ENCODE data around the gene NPR1.
A peak's percentile ranks its signal among the peaks of the same experiment; 100 is the strongest.
"Not testable (repeated sequence)": the region's sequence is repeated elsewhere in the genome, so short reads cannot be mapped to it uniquely, and the experiment has no call there.

NPR1 gene

GRCh38 chr1:153651771-153652170 lies 26.7 kb upstream of the NPR1 start:
- Histone ChIP-seq H3K4me1 (ENCODE audit: control insufficient read depth, insufficient read depth, low read length) (no peaks in the 10 kb centered on the region; the same call in 1 of the 2 replicates), H3K27ac (ENCODE audit: low read depth, low read length) (no peak overlapping the region), H3K27me3 (ENCODE audit: control insufficient read depth, insufficient read depth, low read length) (no peaks in the 10 kb centered on the region), H3K4me3 (ENCODE audit: low read depth, low read length) (no peak overlapping the region), H3K9me3 (ENCODE audit: control insufficient read depth, insufficient read depth, low read depth, low read length) (no peaks in the 10 kb centered on the region), H3K36me3 (ENCODE audit: control insufficient read depth, insufficient read depth, low read length) (no peaks in the 10 kb centered on the region), H3K9ac (ENCODE audit: low read length) (no peak overlapping the region)

- Histone ChIP-seq H3K4me1 (ENCODE audit: control insufficient read depth, insufficient read depth, low read length) (no peaks in the 10 kb centered on the region; the same call in 1 of the 2 replicates), H3K27ac (ENCODE audit: low read depth, low read length) (no peak overlapping the region), H3K9me3 (ENCODE audit: control insufficient read depth, insufficient read depth, low read depth, low read length) (no peaks in the 10 kb centered on the region), H3K27me3 (ENCODE audit: control insufficient read depth, insufficient read depth, low read length) (no peaks in the 10 kb centered on the region), H3K4me3 (ENCODE audit: low read depth, low read length) (no peak overlapping the region), H3K9ac (ENCODE audit: low read length) (no peak overlapping the region), H3K36me3 (ENCODE audit: control insufficient read depth, insufficient read depth, low read length) (no peaks in the 10 kb centered on the region)
These were observed 25.5 kb upstream of the NPR1 start for GRCh38 chr1:153652805-153653500.

GRCh38 chr1:153655333-153655732 lies 23.2 kb upstream of the NPR1 start:
- Histone ChIP-seq H3K36me3 (ENCODE audit: control insufficient read depth, insufficient read depth, low read length) (0 out of 2 replicates have a peak, but pooled peaks cover 6% of the 10 kb centered on the region), H3K9ac (ENCODE audit: low read length) (no peak overlapping the region)

GRCh38 chr1:153658400-153659174 lies 19.9 kb upstream of the NPR1 start, which contains the start of gene SNAPIN:
Gene SNAPIN, plus strand, starts transcription at chr1:153658703. Its CDS starts 41 bp downstream, at chr1:153658744.
- H3K9ac ChIP-seq (ENCODE audit: low read length), result peak within 1 kb of the TSS; percentile 80
- no peaks in the 10 kb centered on the region for H3K27me3 ChIP-seq (ENCODE audit: control insufficient read depth, insufficient read depth, low read length)
- H3K4me1 ChIP-seq (ENCODE audit: control insufficient read depth, insufficient read depth, low read length), result peaks cover 5% of the 10 kb centered on the region; the same call in 1 of the 2 replicates
- H3K27ac ChIP-seq (ENCODE audit: low read depth, low read length), result peak within 1 kb of the TSS; percentile 75
- peak within 1 kb of the TSS; percentile 81 for H3K4me3 ChIP-seq (ENCODE audit: low read depth, low read length)
- no peaks in the 10 kb centered on the region for H3K9me3 ChIP-seq (ENCODE audit: control insufficient read depth, insufficient read depth, low read depth, low read length)
- H3K36me3 ChIP-seq (ENCODE audit: control insufficient read depth, insufficient read depth, low read length), result peaks cover 37% of the 10 kb centered on the region

More at GRCh38 chr1:153655333-153655732, 23.2 kb upstream of the NPR1 start:
- H3K27me3 ChIP-seq (ENCODE audit: control insufficient read depth, insufficient read depth, low read length), result no peaks in the 10 kb centered on the region
- H3K9me3 ChIP-seq (ENCODE audit: control insufficient read depth, insufficient read depth, low read depth, low read length), result no peaks in the 10 kb centered on the region
- H3K4me1 ChIP-seq (ENCODE audit: control insufficient read depth, insufficient read depth, low read length), result peaks cover 5% of the 10 kb centered on the region; the same call in 1 of the 2 replicates
- H3K4me3 ChIP-seq (ENCODE audit: low read depth, low read length), result no peak overlapping the region
- H3K27ac ChIP-seq (ENCODE audit: low read depth, low read length), result no peak overlapping the region

GRCh38 chr1:153659175-153659534 lies 19.3 kb upstream of the NPR1 start:
- peaks cover 5% of the 10 kb centered on the region; the same call in 1 of the 2 replicates for H3K4me1 ChIP-seq (ENCODE audit: control insufficient read depth, insufficient read depth, low read length)
- H3K36me3 ChIP-seq (ENCODE audit: control insufficient read depth, insufficient read depth, low read length), result peaks cover 42% of the 10 kb centered on the region
- peak overlapping the region; percentile 81 for H3K4me3 ChIP-seq (ENCODE audit: low read depth, low read length)
- no peaks in the 10 kb centered on the region for H3K27me3 ChIP-seq (ENCODE audit: control insufficient read depth, insufficient read depth, low read length)
- peak overlapping the region; percentile 80 for H3K9ac ChIP-seq (ENCODE audit: low read length)
- H3K27ac ChIP-seq (ENCODE audit: low read depth, low read length), result no peak overlapping the region
- no peaks in the 10 kb centered on the region for H3K9me3 ChIP-seq (ENCODE audit: control insufficient read depth, insufficient read depth, low read depth, low read length)

DNA sequence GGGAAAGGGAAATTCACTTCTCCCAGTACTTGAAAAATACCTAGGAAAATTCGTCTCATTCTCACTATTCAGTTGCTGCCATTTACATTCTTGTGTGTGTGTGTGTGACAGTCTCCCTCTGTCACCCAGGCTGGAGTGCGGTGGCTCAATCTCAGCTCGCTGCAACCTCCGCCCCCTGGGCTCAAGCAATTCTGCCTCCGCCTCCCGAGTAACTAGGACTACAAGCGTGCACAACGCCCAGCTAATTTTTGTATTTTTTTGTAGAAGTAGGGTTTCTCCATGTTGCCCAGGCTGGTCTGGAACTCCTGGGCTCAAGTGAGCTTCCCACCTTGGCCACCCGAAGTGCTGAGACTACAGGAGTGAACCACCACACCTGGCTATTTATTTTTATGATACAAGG lies 18.8 kb upstream of the NPR1 start:
- H3K9me3 ChIP-seq (ENCODE audit: control insufficient read depth, insufficient read depth, low read depth, low read length), result no peaks in the 10 kb centered on the region
- H3K27me3 ChIP-seq (ENCODE audit: control insufficient read depth, insufficient read depth, low read length), result no peaks in the 10 kb centered on the region
- peaks cover 5% of the 10 kb centered on the region; the same call in 1 of the 2 replicates for H3K4me1 ChIP-seq (ENCODE audit: control insufficient read depth, insufficient read depth, low read length)
- H3K36me3 ChIP-seq (ENCODE audit: control insufficient read depth, insufficient read depth, low read length), result peaks cover 47% of the 10 kb centered on the region
- no peak overlapping the region for H3K9ac ChIP-seq (ENCODE audit: low read length)
- peak overlapping the region; percentile 81 for H3K4me3 ChIP-seq (ENCODE audit: low read depth, low read length)
- no peak overlapping the region for H3K27ac ChIP-seq (ENCODE audit: low read depth, low read length)

- Histone ChIP-seq H3K9me3 (ENCODE audit: control insufficient read depth, insufficient read depth, low read depth, low read length) (no peaks in the 10 kb centered on the region), H3K4me1 (ENCODE audit: control insufficient read depth, insufficient read depth, low read length) (peaks cover 5% of the 10 kb centered on the region; the same call in 1 of the 2 replicates), H3K4me3 (ENCODE audit: low read depth, low read length) (no peak overlapping the region), H3K27ac (ENCODE audit: low read depth, low read length) (no peak overlapping the region), H3K36me3 (ENCODE audit: control insufficient read depth, insufficient read depth, low read length) (peaks cover 63% of the 10 kb centered on the region), H3K9ac (ENCODE audit: low read length) (no peak overlapping the region), H3K27me3 (ENCODE audit: control insufficient read depth, insufficient read depth, low read length) (no peaks in the 10 kb centered on the region)
These were observed 17.3 kb upstream of the NPR1 start for GRCh38 chr1:153661111-153661708.

DNA sequence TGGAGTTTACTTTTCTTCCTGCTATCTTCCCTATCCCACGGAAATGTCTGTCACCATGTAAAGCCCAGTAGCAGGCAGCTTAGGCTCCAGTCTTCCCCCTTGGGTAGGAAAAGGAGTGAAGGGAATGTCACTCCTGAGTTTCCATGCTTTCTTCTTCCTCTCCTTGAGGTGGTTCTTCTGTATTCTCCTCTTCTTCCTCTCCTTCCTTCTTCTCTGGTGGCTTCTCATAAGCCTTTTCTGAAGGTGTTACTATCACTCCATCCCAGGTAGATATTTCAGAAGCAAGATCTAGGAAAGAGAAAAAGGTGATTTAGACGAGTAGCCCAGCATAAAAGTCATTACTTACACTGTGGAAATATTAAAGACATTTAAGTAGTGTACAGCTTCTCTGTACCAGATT lies 16.2 kb upstream of the NPR1 start:
- H3K36me3 ChIP-seq (ENCODE audit: control insufficient read depth, insufficient read depth, low read length), result peaks cover 73% of the 10 kb centered on the region
- no peaks in the 10 kb centered on the region for H3K27me3 ChIP-seq (ENCODE audit: control insufficient read depth, insufficient read depth, low read length)
- H3K9ac ChIP-seq (ENCODE audit: low read length), result no peak overlapping the region
- H3K9me3 ChIP-seq (ENCODE audit: control insufficient read depth, insufficient read depth, low read depth, low read length), result no peaks in the 10 kb centered on the region
- H3K4me3 ChIP-seq (ENCODE audit: low read depth, low read length), result no peak overlapping the region
- peaks cover 5% of the 10 kb centered on the region; the same call in 1 of the 2 replicates for H3K4me1 ChIP-seq (ENCODE audit: control insufficient read depth, insufficient read depth, low read length)
- H3K27ac ChIP-seq (ENCODE audit: low read depth, low read length), result no peak overlapping the region

GRCh38 chr1:153663211-153663610 lies 15.3 kb upstream of the NPR1 start:
- no peak overlapping the region for H3K27ac ChIP-seq (ENCODE audit: low read depth, low read length)

DNA sequence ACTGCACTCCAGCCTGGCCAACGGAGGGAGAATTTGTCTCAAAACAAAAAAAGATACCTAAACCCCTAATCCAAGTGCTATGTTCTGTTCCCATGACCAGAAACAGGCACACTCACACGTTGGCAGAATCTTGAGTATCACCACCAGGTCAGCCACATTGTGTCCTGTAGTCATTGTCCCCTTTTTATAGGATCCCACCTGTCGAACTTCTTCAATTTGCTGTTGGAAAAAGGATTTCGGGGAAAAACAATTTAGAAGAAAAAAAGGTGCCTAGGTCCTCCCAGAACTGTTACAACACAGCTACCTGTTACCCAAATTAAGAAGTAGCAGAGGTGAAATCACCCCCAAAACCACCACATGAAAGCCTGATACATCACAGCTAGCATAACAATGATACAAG lies 11.0 kb upstream of the NPR1 start:
- H3K9ac ChIP-seq (ENCODE audit: low read length), result no peak overlapping the region
- no peak overlapping the region for H3K27ac ChIP-seq (ENCODE audit: low read depth, low read length)
- H3K4me3 ChIP-seq (ENCODE audit: low read depth, low read length), result no peak overlapping the region
- peaks cover 78% of the 10 kb centered on the region for H3K36me3 ChIP-seq (ENCODE audit: control insufficient read depth, insufficient read depth, low read length)
- H3K4me1 ChIP-seq (ENCODE audit: control insufficient read depth, insufficient read depth, low read length), result no peaks in the 10 kb centered on the region
- no peaks in the 10 kb centered on the region for H3K27me3 ChIP-seq (ENCODE audit: control insufficient read depth, insufficient read depth, low read length)
- no peaks in the 10 kb centered on the region for H3K9me3 ChIP-seq (ENCODE audit: control insufficient read depth, insufficient read depth, low read depth, low read length)

More at GRCh38 chr1:153663211-153663610, 15.3 kb upstream of the NPR1 start:
- H3K4me1 ChIP-seq (ENCODE audit: control insufficient read depth, insufficient read depth, low read length), result peaks cover 5% of the 10 kb centered on the region; the same call in 1 of the 2 replicates
- H3K9me3 ChIP-seq (ENCODE audit: control insufficient read depth, insufficient read depth, low read depth, low read length), result no peaks in the 10 kb centered on the region
- no peak overlapping the region for H3K9ac ChIP-seq (ENCODE audit: low read length)
- H3K27me3 ChIP-seq (ENCODE audit: control insufficient read depth, insufficient read depth, low read length), result no peaks in the 10 kb centered on the region
- H3K36me3 ChIP-seq (ENCODE audit: control insufficient read depth, insufficient read depth, low read length), result peaks cover 83% of the 10 kb centered on the region
- no peak overlapping the region for H3K4me3 ChIP-seq (ENCODE audit: low read depth, low read length)

GRCh38 chr1:153668672-153669071 lies 9.8 kb upstream of the NPR1 start:
- H3K27ac ChIP-seq (ENCODE audit: low read depth, low read length); H3K9me3 ChIP-seq (ENCODE audit: control insufficient read depth, insufficient read depth, low read depth, low read length); H3K9ac ChIP-seq (ENCODE audit: low read length); H3K4me3 ChIP-seq (ENCODE audit: low read depth, low read length); H3K4me1 ChIP-seq (ENCODE audit: control insufficient read depth, insufficient read depth, low read length); H3K27me3 ChIP-seq (ENCODE audit: control insufficient read depth, insufficient read depth, low read length): not testable (repeated sequence)
- H3K36me3 ChIP-seq (ENCODE audit: control insufficient read depth, insufficient read depth, low read length), result peaks cover 66% of the 10 kb centered on the region

Data from HUES6 (cell line).